A549 treated with Mapracorat at 1 μM for 4 hours (cell line): ENCODE results near the gene PYY. TPM values are rescaled to one million over a fixed set of nuclear protein-coding genes. Genes with fewer than 3 reads are reported as not detected.

Experiments
- total RNA-seq: library from RNA; stranded (reverse); fragments of 200-300 nt; extraction: Qiagen RNA extraction; gene quantifications from 5 replicates; pipeline ENCODE4 v1.2.3, GENCODE V29; 2022

The PYY gene
- total RNA-seq, result not detected in 5 replicates

DNA sequence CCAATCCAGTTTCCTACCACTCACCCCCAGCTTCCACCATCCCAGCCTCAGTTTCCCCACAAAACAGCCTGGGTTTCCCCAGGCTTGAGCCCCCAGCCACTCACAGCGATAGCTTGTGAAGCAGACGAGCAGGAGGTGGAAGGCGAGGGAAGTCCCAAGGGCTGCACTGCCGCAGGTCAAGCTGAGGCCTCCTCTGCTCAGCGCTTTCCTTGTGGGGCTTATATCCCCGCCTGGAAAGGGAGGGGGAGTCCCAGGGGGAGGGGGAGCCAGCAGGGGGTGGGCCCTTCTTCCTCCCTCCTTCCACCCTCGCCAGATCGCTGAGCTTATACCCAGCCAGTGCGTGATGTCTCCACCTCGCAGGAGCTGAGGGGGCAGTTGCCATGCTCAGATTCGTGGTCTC, at the start of gene PYY:
TSS of gene PYY (minus strand) at position 195 of the 400 bp plus-strand sequence. CDS start 457 bp downstream, outside the sequence.

GRCh38 chr17:43942051-43942685, 11.6 kb downstream of the PYY start, which contains the start of gene PPY:
PPY (minus strand) TSS chr17:43942476; CDS start chr17:43941654, 822 bp downstream.

DNA sequence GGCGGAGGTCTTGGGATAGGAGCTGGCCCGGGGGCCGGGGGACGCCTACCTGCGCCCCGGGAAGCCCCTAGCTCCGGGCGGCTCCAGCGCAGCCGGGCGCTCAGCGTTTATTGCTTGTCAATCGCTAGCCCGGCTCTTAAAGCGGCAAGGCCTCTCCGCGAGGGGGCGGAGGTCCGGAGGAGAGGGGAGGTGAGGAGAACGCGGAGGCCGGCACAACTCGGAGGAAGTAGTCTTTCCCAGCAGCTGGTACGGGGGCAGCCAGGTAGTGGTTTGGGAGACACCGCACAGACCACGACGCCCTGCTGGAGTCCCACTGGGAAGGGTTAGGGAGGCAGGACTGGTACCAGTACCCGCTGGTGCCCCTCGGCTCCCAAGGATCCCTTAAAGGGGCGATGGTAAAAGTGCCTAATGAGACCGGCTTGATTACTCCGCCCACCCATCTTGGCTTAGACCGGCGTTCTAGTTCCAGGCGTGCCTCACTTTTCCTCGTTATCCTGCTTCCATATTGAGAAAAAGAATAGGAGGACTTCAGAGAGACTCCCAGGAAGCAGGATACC, 46.2 kb downstream of the PYY start, which contains the start of gene MPP2:
TSS of gene MPP2 (minus strand) at position 112 of the 557 bp plus-strand sequence. CDS start 3,076 bp downstream, outside the sequence.

Other genes with a start within 250 kb of the PYY start
- not detected in 5 replicates for gene SOST, start 195.1 kb downstream of the PYY start, total RNA-seq
- 57.1 to 63.4 TPM (median 61.1 TPM) in 5 replicates for gene DUSP3, start 175.0 kb downstream of the PYY start, total RNA-seq
- not detected in 5 replicates for gene CFAP97D1, start 173.5 kb downstream of the PYY start, total RNA-seq
- gene MPP3, start 120.8 kb downstream of the PYY start, total RNA-seq, result 15.0 to 19.4 TPM (median 16.5 TPM) in 5 replicates
- gene CD300LG, start 106.8 kb downstream of the PYY start, total RNA-seq, result not detected in 5 replicates
- 1.1 to 1.8 TPM (median 1.3 TPM) in 5 replicates for gene MPP2, start 46.4 kb downstream of the PYY start, total RNA-seq
- gene PPY, start 11.5 kb downstream of the PYY start, total RNA-seq, result not detected in 5 replicates
- gene NAGS, start 50.7 kb upstream of the PYY start, total RNA-seq, result 0.77 to 1.5 TPM (median 1.1 TPM) in 5 replicates
- 25.1 to 33.0 TPM (median 30.8 TPM) in 5 replicates for gene TMEM101, start 61.0 kb upstream of the PYY start, total RNA-seq
- gene LSM12, start 112.7 kb upstream of the PYY start, total RNA-seq, result 50.1 to 55.9 TPM (median 51.9 TPM) in 5 replicates
- 117 to 181 TPM (median 160 TPM) in 5 replicates for gene G6PC3, start 116.8 kb upstream of the PYY start, total RNA-seq
- 13.9 to 19.7 TPM (median 15.3 TPM) in 5 replicates for gene HDAC5, start 169.7 kb upstream of the PYY start, total RNA-seq
- gene HROB, start 188.0 kb upstream of the PYY start, total RNA-seq, result 8.4 to 11.2 TPM (median 10.1 TPM) in 5 replicates
- gene ASB16, start 216.8 kb upstream of the PYY start, total RNA-seq, result 0.07 to 0.32 TPM (median 0.12 TPM) in 3 of 5 replicates, not detected in the others
- 36.2 to 44.7 TPM (median 43.5 TPM) in 5 replicates for gene TMUB2, start 233.0 kb upstream of the PYY start, total RNA-seq
- gene ATXN7L3, start 245.9 kb upstream of the PYY start, total RNA-seq, result 49.9 to 70.2 TPM (median 66.3 TPM) in 5 replicates